ENCODE measurements around the gene GALNT2. TPM values are rescaled to one million over a fixed set of nuclear protein-coding genes. Genes with fewer than 3 reads are reported as not detected.

The GALNT2 gene
- total RNA-seq, 1 donor from 2014 or later = 31.9 TPM

DNA sequence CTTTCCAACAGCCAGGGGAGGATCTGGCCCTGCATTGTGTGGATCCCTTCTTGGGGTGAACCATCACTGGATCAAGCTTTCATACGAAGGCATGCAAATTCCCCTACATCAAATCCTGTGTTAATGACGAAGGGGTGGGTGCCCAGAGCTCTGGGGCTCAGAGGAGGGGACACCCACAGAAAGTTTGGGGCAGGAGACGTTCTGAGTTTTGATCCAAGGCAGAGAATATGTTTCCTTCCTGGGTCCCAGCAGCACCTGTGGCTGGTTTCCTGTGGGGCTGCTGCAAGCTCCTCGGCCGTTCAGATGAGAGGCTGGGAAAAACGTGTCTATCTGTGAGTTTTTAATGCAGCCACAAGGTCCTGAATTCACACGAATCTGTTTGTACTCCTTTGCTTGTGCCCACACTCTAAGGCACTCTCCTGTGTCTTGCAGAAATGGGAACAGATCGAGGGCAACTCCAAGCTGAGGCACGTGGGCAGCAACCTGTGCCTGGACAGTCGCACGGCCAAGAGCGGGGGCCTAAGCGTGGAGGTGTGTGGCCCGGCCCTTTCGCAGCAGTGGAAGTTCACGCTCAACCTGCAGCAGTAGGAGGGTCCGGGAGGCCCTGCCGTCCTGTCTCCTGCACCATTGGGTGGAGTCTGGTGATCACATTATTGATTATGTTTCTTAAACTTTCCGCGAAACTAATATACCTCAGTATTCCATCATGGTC lies 212.0 kb downstream of the GALNT2 start:
- DNase-seq (ENCODE audit: low read depth) = no peak
- H3K4me3 ChIP-seq (ENCODE audit: low read depth, low read length) = no peak overlapping the region
- H3K27me3 ChIP-seq (ENCODE audit: control insufficient read depth, insufficient read depth, low read length) = no peaks in the 10 kb centered on the region
- peaks cover 22% of the 10 kb centered on the region for H3K36me3 ChIP-seq (ENCODE audit: control insufficient read depth, insufficient read depth, low read length)
- no peak for FAIRE-seq
- TF ChIP-seq, protein P1, sequence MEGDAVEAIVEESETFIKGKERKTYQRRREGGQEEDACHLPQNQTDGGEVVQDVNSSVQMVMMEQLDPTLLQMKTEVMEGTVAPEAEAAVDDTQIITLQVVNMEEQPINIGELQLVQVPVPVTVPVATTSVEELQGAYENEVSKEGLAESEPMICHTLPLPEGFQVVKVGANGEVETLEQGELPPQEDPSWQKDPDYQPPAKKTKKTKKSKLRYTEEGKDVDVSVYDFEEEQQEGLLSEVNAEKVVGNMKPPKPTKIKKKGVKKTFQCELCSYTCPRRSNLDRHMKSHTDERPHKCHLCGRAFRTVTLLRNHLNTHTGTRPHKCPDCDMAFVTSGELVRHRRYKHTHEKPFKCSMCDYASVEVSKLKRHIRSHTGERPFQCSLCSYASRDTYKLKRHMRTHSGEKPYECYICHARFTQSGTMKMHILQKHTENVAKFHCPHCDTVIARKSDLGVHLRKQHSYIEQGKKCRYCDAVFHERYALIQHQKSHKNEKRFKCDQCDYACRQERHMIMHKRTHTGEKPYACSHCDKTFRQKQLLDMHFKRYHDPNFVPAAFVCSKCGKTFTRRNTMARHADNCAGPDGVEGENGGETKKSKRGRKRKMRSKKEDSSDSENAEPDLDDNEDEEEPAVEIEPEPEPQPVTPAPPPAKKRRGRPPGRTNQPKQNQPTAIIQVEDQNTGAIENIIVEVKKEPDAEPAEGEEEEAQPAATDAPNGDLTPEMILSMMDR (IDR thresholded peaks at IDR 0.05; ENCODE audit: insufficient read depth, low read length, severe bottlenecking) = no peak

DNA sequence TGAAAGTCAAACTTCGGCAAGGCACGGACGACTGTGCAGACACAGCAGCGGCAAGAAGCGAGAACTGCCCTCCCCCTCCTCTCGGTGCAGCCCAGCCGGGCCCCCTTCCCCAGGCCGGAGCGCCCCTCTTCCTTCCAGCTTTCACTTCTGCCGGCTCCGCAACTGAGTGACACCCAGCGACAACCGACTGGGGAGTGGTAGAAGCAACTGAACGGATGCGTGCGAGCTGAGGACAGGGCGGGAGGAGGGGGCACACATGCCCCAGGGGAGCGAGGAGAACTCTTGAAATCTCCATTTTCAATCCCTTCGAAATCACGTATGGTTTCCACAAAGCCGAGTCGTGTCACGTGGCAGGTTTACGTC lies 212.5 kb downstream of the GALNT2 start:
- Histone ChIP-seq H3K27me3 (ENCODE audit: control insufficient read depth, insufficient read depth, low read length) (no peaks in the 10 kb centered on the region), H3K36me3 (ENCODE audit: control insufficient read depth, insufficient read depth, low read length) (peaks cover 18% of the 10 kb centered on the region), H3K4me3 (ENCODE audit: low read depth, low read length) (no peak overlapping the region)
- no peak for FAIRE-seq
- TF ChIP-seq, protein P1 (IDR thresholded peaks at IDR 0.05; ENCODE audit: insufficient read depth, low read length, severe bottlenecking) = no peak
- no peak for DNase-seq (ENCODE audit: low read depth)

DNA sequence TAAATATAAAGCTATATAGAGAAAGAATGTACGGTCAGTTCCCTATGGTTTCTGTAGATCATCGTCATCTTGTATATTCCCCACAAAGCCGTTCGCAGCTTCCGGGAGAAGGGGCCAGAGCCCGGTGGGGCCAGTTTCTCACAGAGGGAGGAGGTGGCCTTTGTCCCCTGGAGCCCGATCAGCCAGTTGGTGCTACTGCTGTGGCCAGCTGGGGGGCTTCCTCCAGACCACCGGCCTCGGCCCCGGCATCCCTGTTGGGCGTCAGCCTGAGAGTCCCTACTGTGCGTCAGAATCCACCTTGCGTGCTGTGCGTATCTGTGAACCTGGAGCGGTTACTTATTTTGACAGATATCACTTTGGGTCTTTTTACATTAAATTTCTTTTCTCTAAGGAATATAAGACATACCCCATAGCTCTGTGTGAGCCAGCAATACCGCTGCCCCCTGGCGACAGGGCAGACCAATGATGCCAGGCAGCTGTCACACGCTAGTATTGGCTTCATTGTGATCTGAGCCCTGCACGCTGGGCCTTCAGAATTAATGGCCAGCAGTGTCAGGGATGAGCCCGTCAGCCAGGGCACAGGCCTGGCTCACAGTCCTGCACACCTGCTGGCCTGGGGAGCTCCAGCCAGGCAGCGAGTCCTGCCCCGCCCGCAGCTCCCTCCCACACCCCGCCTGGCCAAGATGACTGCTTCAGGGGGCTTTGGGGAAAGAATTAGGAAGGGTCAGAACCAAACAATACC lies 213.2 kb downstream of the GALNT2 start:
- H3K4me3 ChIP-seq (ENCODE audit: low read depth, low read length) = no peak overlapping the region
- peaks cover 18% of the 10 kb centered on the region for H3K36me3 ChIP-seq (ENCODE audit: control insufficient read depth, insufficient read depth, low read length)
- H3K27me3 ChIP-seq (ENCODE audit: control insufficient read depth, insufficient read depth, low read length) = no peaks in the 10 kb centered on the region
- DNase-seq (ENCODE audit: low read depth) (no peak), FAIRE-seq (no peak)
- TF ChIP-seq, protein P1 (IDR thresholded peaks at IDR 0.05; ENCODE audit: insufficient read depth, low read length, severe bottlenecking) = no peak

GRCh38 chr1:230280906-230281413 lies 213.9 kb downstream of the GALNT2 start:
- FAIRE-seq (no peak), DNase-seq (ENCODE audit: low read depth) (no peak)
- H3K36me3 ChIP-seq (ENCODE audit: control insufficient read depth, insufficient read depth, low read length) = peaks cover 18% of the 10 kb centered on the region
- H3K27me3 ChIP-seq (ENCODE audit: control insufficient read depth, insufficient read depth, low read length) = no peaks in the 10 kb centered on the region
- no peak overlapping the region for H3K4me3 ChIP-seq (ENCODE audit: low read depth, low read length)
- TF ChIP-seq, protein P1 (IDR thresholded peaks at IDR 0.05; ENCODE audit: insufficient read depth, low read length, severe bottlenecking) = no peak

GRCh38 chr1:230281556-230281955 lies 214.5 kb downstream of the GALNT2 start:
- DNase-seq (ENCODE audit: low read depth) = no peak
- TF ChIP-seq, protein P1 (IDR thresholded peaks at IDR 0.05; ENCODE audit: insufficient read depth, low read length, severe bottlenecking) = no peak

More at GRCh38 chr1:230281556-230281955, 214.5 kb downstream of the GALNT2 start:
- peaks cover 13% of the 10 kb centered on the region for H3K36me3 ChIP-seq (ENCODE audit: control insufficient read depth, insufficient read depth, low read length)
- no peak overlapping the region for H3K4me3 ChIP-seq (ENCODE audit: low read depth, low read length)
- no peak for FAIRE-seq
- no peaks in the 10 kb centered on the region for H3K27me3 ChIP-seq (ENCODE audit: control insufficient read depth, insufficient read depth, low read length)
